Esophagus muscularis mucosa (tissue), 4 donors: ENCODE measurements around the gene GPRIN3. TPM values are rescaled to one million over a fixed set of nuclear protein-coding genes. Genes with fewer than 3 reads are reported as not detected.

Experiments
- DNase-seq: peaks from one replicate; pipeline ENCODE4 v3.0.0-alpha.2; 2017; ENCODE audit errors: extremely low spot score
- H3K27ac ChIP-seq, 4 donors: fragments of 200-600 bp; sonication (generic); replicated peaks in 1 of 4; 1 replicate in 3 of 4; 2 replicates in 1 of 4; pipeline ENCODE4 v1.5.1; 2016 to 2019; ENCODE audit warnings: mild to moderate bottlenecking in 1 of 4
- H3K27me3 ChIP-seq, 4 donors: fragments of 200-600 bp; sonication (generic); one replicate each; pipeline versions ENCODE4 v1.5.1 to v1.6.0; 2016 to 2019
- H3K36me3 ChIP-seq, 4 donors: fragments of 200-600 bp; sonication (generic); one replicate each; pipeline ENCODE4 v1.5.1; 2016 to 2019
- H3K4me1 ChIP-seq, 4 donors: fragments of 200-600 bp; sonication (generic); one replicate each; pipeline ENCODE4 v1.5.1; 2016 to 2019
- H3K4me3 ChIP-seq, 4 donors: fragments of 200-600 bp; sonication (generic); 1 replicate in 2 of 4; 2 replicates in 2 of 4; pipeline ENCODE4 v1.5.1; 2016 to 2019; ENCODE audit warnings: mild to moderate bottlenecking in 4 of 4, moderate library complexity in 1 of 4
- H3K9me3 ChIP-seq, 4 donors: fragments of 200-600 bp; sonication (generic); 1 replicate in 3 of 4; 2 replicates in 1 of 4; pipeline ENCODE4 v1.5.1; 2016 to 2019
- CTCF ChIP-seq, 3 experiments: fragments of 200-600 bp in 2 of 3; fragments of 450-650 bp in 1 of 3; sonication (generic) in 2 of 3; IDR thresholded peaks; one replicate each; pipeline ENCODE4 v1.5.1; 2017 to 2019; ENCODE audit warnings: antibody characterized with exemption in 3 of 3, mild to moderate bottlenecking in 2 of 3, moderate library complexity in 1 of 3
- EP300 ChIP-seq: sonication (generic); formaldehyde crosslinking; IDR thresholded peaks from one replicate; pipeline ENCODE4 v1.6.1; 2017; ENCODE audit warnings: antibody characterized with exemption
- POLR2A ChIP-seq: fragments of 450-650 bp; IDR thresholded peaks from one replicate; pipeline ENCODE4 v1.6.1; 2017; ENCODE audit warnings: antibody characterized with exemption, moderate library complexity, mild to moderate bottlenecking, low read depth
- POLR2AphosphoS5 ChIP-seq, 2 donors: sonication (generic); formaldehyde crosslinking; IDR thresholded peaks; one replicate each; pipeline ENCODE4 v1.6.1; 2017; ENCODE audit warnings: antibody characterized with exemption in 2 of 2
- WGBS: methylation state at CpG from one replicate; pipeline ENCODE4 v1.1.5; 2018; 5-methylcytosine and 5-hydroxymethylcytosine counted together
- intact Hi-C: fragments of 100-400 bp; cut with DNase I; formaldehyde crosslinking; loops from one replicate; pipeline ENCODE4 v1.15.1; 2023
- total RNA-seq, 4 donors: library from RNA; depleted of rRNA; stranded (reverse); fragments of >200 nt; gene quantifications; one replicate each; pipeline versions ENCODE4 v1.1.0 to v1.2.1, GENCODE V29; 2016

The GPRIN3 gene
- total RNA-seq, 4 donors from 2014 or later, result 2.5 to 3.6 (median 2.8) TPM

- WGBS, result 65% methylated on average over 2 of the region's 2 CpGs
- no peaks in the 10 kb centered on the region for H3K27me3 ChIP-seq
- H3K4me1 ChIP-seq, result peaks cover 19 to 47% (median 22%) of the 10 kb centered on the region in 4 donors
- DNase-seq, result no peak
- no peaks in the 10 kb centered on the region for H3K36me3 ChIP-seq
- intact Hi-C loops, result no loop called here
- no peak overlapping the region for H3K27ac ChIP-seq
- H3K4me3 ChIP-seq, result no peak overlapping the region
- TF ChIP-seq POLR2A (no peak), EP300 (no peak), CTCF (IDR thresholded peaks at IDR 0.05) (no peak), POLR2AphosphoS5 (IDR thresholded peaks at IDR 0.05) (no peak)
- H3K9me3 ChIP-seq, result no peaks in the 10 kb centered on the region
Observed at GRCh38 chr4:89296896-89297295, 10.7 kb downstream of the GPRIN3 start.

- 44% methylated on average over 1 of the region's 1 CpG for WGBS
- DNase-seq, result no peak
- H3K27me3 ChIP-seq, result no peaks in the 10 kb centered on the region
- TF ChIP-seq POLR2A (no peak), CTCF (IDR thresholded peaks at IDR 0.05) (no peak)
- peak overlapping the region in 1 of 4 donors; percentile 17 for H3K27ac ChIP-seq
- intact Hi-C loops, result no loop called here
- no peaks in the 10 kb centered on the region for H3K36me3 ChIP-seq
- no peak overlapping the region for H3K4me3 ChIP-seq
- H3K4me1 ChIP-seq, result peaks cover 19 to 47% (median 22%) of the 10 kb centered on the region in 4 donors
- H3K9me3 ChIP-seq, result no peaks in the 10 kb centered on the region
Observed at GRCh38 chr4:89296399-89296798, 11.2 kb downstream of the GPRIN3 start.

- no peak for DNase-seq
- H3K27ac ChIP-seq, result no peak overlapping the region
- intact Hi-C loops, result no loop called here
- WGBS, result 90% methylated on average over 3 of the region's 3 CpGs
- TF ChIP-seq EP300 (no peak), CTCF (IDR thresholded peaks at IDR 0.05) (no peak), POLR2A (no peak), POLR2AphosphoS5 (IDR thresholded peaks at IDR 0.05) (no peak)
- no peaks in the 10 kb centered on the region for H3K9me3 ChIP-seq
- H3K36me3 ChIP-seq, result no peaks in the 10 kb centered on the region
- H3K27me3 ChIP-seq, result no peaks in the 10 kb centered on the region
- peaks cover 19 to 45% (median 22%) of the 10 kb centered on the region in 4 donors for H3K4me1 ChIP-seq
- H3K4me3 ChIP-seq, result no peak overlapping the region
Observed at GRCh38 chr4:89295415-89295927, 12.1 kb downstream of the GPRIN3 start.

- Histone ChIP-seq H3K36me3 (no peaks in the 10 kb centered on the region), H3K9me3 (no peaks in the 10 kb centered on the region), H3K27ac (no peak overlapping the region), H3K4me1 (peaks cover 22 to 40% (median 24%) of the 10 kb centered on the region in 4 donors), H3K27me3 (no peaks in the 10 kb centered on the region), H3K4me3 (no peak overlapping the region)
- intact Hi-C loops, result no loop called here
- DNase-seq, result no peak
- 47% methylated on average over 5 of the region's 5 CpGs for WGBS
- TF ChIP-seq CTCF (IDR thresholded peaks at IDR 0.05) (no peak), POLR2A (no peak), POLR2AphosphoS5 (IDR thresholded peaks at IDR 0.05) (no peak), EP300 (no peak)
Observed at GRCh38 chr4:89294573-89295269, 12.9 kb downstream of the GPRIN3 start.
